AG04450 (cell line): ENCODE measurements around the gene DNM3. TPM values are rescaled to one million over a fixed set of nuclear protein-coding genes. Genes with fewer than 3 reads are reported as not detected.

Experiments
- CTCF ChIA-PET: fragments of 300-600, 350-600 bp; formaldehyde crosslinking; extraction: SDS; loops from one replicate; lab custom pipeline; 2022; ENCODE audit warnings: antibody characterized with exemption, inconsistent platforms; lab: Charles Lee
- POLR2A ChIA-PET: fragments of 350-600 bp; formaldehyde crosslinking; extraction: SDS; loops from one replicate; lab custom pipeline; 2021; ENCODE audit warnings: antibody characterized with exemption, inconsistent platforms; lab: Yijun Ruan, JAX
- DNase-seq: peaks from one replicate; pipeline ENCODE4 v3.0.0-alpha.2; 2011; ENCODE audit warnings: low read depth, low spot score
- H3K27ac ChIP-seq: one replicate; pipeline ENCODE4 v1.5.1; 2012; ENCODE audit warnings: low read depth, low read length, control low read depth
- H3K27me3 ChIP-seq: one replicate; pipeline ENCODE4 v1.6.0; 2012; ENCODE audit warnings: low read length; ENCODE audit not compliant: control insufficient read depth, insufficient read depth
- H3K4me3 ChIP-seq: 2 replicates; pipeline ENCODE4 v1.5.1; 2011; ENCODE audit warnings: mild to moderate bottlenecking, low read depth, low read length, control low read depth
- H3K9me3 ChIP-seq: 2 replicates; pipeline ENCODE4 v1.5.1; 2012; ENCODE audit warnings: low read length; ENCODE audit not compliant: control insufficient read depth, insufficient read depth
- CTCF ChIP-seq: IDR thresholded peaks from 2 replicates; pipeline ENCODE4 v1.5.1; 2011; ENCODE audit warnings: low read depth, low read length, control low read depth, inconsistent platforms
- polyA plus RNA-seq: library from polyadenylated mRNA; depleted of rRNA; stranded (reverse); fragments of >200 nt; gene quantifications from 2 replicates; pipeline ENCODE4 v1.2.3, GENCODE V29; 2011

DNM3 gene
- polyA plus RNA-seq, 1 experiment = 0.37 TPM

- Histone ChIP-seq H3K27ac (peak overlapping the region; percentile 96), H3K4me3 (peak overlapping the region; percentile 84), H3K27me3 (no peaks in the 10 kb centered on the region), H3K9me3 (no peaks in the 10 kb centered on the region)
- POLR2A ChIA-PET = interaction anchor here (0.6 to 1.6 kb wide), 9 partner anchors 9 to 1705 kb away, joined by 3 to 7 read pairs (median 5); no protein-coding TSS in a partner anchor
- CTCF ChIA-PET = interaction anchor here (1.4 to 1.9 kb wide), 2 partner anchors 143 to 254 kb away, joined by 5 to 6 read pairs; no protein-coding TSS in a partner anchor
- DNase-seq = no peak
- no peak for TF ChIP-seq CTCF
These were observed 303.9 kb downstream of the DNM3 start for GRCh38 chr1:172145231-172145651.

GRCh38 chr1:172145656-172146055 is 304.4 kb downstream of the DNM3 start:
- ChIA-PET POLR2A (interaction anchor here (0.7 to 1.6 kb wide), 2 partner anchors 10 to 141 kb away, joined by 3 to 7 read pairs; no protein-coding TSS in a partner anchor), CTCF (interaction anchor here (1.4 to 1.9 kb wide), 2 partner anchors 143 to 254 kb away, joined by 5 to 6 read pairs; no protein-coding TSS in a partner anchor)
- no peak for DNase-seq
- no peak for TF ChIP-seq CTCF
- Histone ChIP-seq H3K4me3 (peak overlapping the region; percentile 84), H3K27ac (peak overlapping the region; percentile 96), H3K27me3 (no peaks in the 10 kb centered on the region), H3K9me3 (no peaks in the 10 kb centered on the region)

- POLR2A ChIA-PET = interaction anchor here (1.6 kb wide), 1 partner anchor 141 kb away, joined by 7 read pairs; no protein-coding TSS in a partner anchor
- Histone ChIP-seq H3K9me3 (no peaks in the 10 kb centered on the region), H3K27me3 (no peaks in the 10 kb centered on the region), H3K4me3 (no peak overlapping the region), H3K27ac (no peak overlapping the region)
- TF ChIP-seq CTCF = no peak
- DNase-seq = no peak
- CTCF ChIA-PET = no interaction called here
These were observed 305.0 kb downstream of the DNM3 start for GRCh38 chr1:172146141-172146850.

- Histone ChIP-seq H3K27me3 (no peaks in the 10 kb centered on the region), H3K27ac (no peak overlapping the region), H3K4me3 (no peak overlapping the region), H3K9me3 (no peaks in the 10 kb centered on the region)
- CTCF ChIA-PET = interaction anchor here (3.6 to 4.1 kb wide), 2 partner anchors 145 to 251 kb away, joined by 16 to 17 read pairs; no protein-coding TSS in a partner anchor
- POLR2A ChIA-PET = no interaction called here
- no peak for DNase-seq
- TF ChIP-seq CTCF = no peak
These were observed 306.2 kb downstream of the DNM3 start for GRCh38 chr1:172147541-172147940.

- no peak for DNase-seq
- no peak overlapping the region for H3K4me3 ChIP-seq
- no peak for TF ChIP-seq CTCF
- H3K27me3 ChIP-seq = no peaks in the 10 kb centered on the region
- no peaks in the 10 kb centered on the region for H3K9me3 ChIP-seq
- ChIA-PET CTCF (interaction anchor here (3.6 to 4.1 kb wide), 2 partner anchors 146 to 251 kb away, joined by 16 to 17 read pairs; no protein-coding TSS in a partner anchor), POLR2A (no interaction called here)
- H3K27ac ChIP-seq = no peak overlapping the region
These were observed 306.9 kb downstream of the DNM3 start for GRCh38 chr1:172148213-172148612.
